ENCODE results near the gene CFC1.
"Not testable (repeated sequence)": the region's sequence is repeated elsewhere in the genome, so short reads cannot be mapped to it uniquely, and the experiment has no call there.

GRCh38 chr2:130571929-130572328, 27.4 kb downstream of the CFC1 start:
- not testable (repeated sequence) for TF ChIP-seq CTCF (IDR thresholded peaks at IDR 0.05; ENCODE audit: low read depth, low read length, missing input control); ZBTB33 (IDR thresholded peaks at IDR 0.05); YY1 (IDR thresholded peaks at IDR 0.05); MAX (IDR thresholded peaks at IDR 0.05); RAD21 (IDR thresholded peaks at IDR 0.05); FOXA1 (IDR thresholded peaks at IDR 0.05); TAF1 (conservative IDR thresholded peaks at IDR 0.05); EGR1 (IDR thresholded peaks at IDR 0.05; ENCODE audit: low read depth in 2 of 2); ATF3 (IDR thresholded peaks at IDR 0.05); JUND (IDR thresholded peaks at IDR 0.05); RXRA (IDR thresholded peaks at IDR 0.05); REST (IDR thresholded peaks at IDR 0.05); SP1 (IDR thresholded peaks at IDR 0.05); GABPA (IDR thresholded peaks at IDR 0.05 in 1 of 2, conservative IDR thresholded peaks at IDR 0.05 in 1 of 2)
